PC-9 (cell line): Measurements from ENCODE around the gene GRM3.

Experiments used
- EZH2 ChIP-seq: fragments of 200-600 bp; sonication (generic); IDR thresholded peaks from 2 replicates; pipeline ENCODE4 v1.8.0; 2017; ENCODE audit warnings: antibody characterized with exemption, low read depth
- TF ChIP-seq, protein P1 (sequence below): fragments of 200-600 bp; sonication (generic); conservative IDR thresholded peaks from 2 replicates; pipeline ENCODE4 v1.6.1; 2017; ENCODE audit warnings: mixed run types, antibody characterized with exemption, mild to moderate bottlenecking, moderate library complexity

GRCh38 chr7:86749741-86750665 is 106.3 kb downstream of the GRM3 start:
- TF ChIP-seq, protein P1, sequence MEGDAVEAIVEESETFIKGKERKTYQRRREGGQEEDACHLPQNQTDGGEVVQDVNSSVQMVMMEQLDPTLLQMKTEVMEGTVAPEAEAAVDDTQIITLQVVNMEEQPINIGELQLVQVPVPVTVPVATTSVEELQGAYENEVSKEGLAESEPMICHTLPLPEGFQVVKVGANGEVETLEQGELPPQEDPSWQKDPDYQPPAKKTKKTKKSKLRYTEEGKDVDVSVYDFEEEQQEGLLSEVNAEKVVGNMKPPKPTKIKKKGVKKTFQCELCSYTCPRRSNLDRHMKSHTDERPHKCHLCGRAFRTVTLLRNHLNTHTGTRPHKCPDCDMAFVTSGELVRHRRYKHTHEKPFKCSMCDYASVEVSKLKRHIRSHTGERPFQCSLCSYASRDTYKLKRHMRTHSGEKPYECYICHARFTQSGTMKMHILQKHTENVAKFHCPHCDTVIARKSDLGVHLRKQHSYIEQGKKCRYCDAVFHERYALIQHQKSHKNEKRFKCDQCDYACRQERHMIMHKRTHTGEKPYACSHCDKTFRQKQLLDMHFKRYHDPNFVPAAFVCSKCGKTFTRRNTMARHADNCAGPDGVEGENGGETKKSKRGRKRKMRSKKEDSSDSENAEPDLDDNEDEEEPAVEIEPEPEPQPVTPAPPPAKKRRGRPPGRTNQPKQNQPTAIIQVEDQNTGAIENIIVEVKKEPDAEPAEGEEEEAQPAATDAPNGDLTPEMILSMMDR: no peak
- TF ChIP-seq EZH2: no peak
